GM19467 (cell line): Measurements from ENCODE around the gene GALNT17.
"Not testable (repeated sequence)": the region's sequence is repeated elsewhere in the genome, so short reads cannot be mapped to it uniquely, and the experiment has no call there.

Source experiments
- ATAC-seq: cut with Tn5 transposase; IDR thresholded peaks from one replicate; pipeline ENCODE4 v1.9.1; 2021; ENCODE audit warnings: mild to moderate bottlenecking, moderate library complexity; ENCODE audit not compliant: unreplicated experiment

The GALNT17 gene

DNA sequence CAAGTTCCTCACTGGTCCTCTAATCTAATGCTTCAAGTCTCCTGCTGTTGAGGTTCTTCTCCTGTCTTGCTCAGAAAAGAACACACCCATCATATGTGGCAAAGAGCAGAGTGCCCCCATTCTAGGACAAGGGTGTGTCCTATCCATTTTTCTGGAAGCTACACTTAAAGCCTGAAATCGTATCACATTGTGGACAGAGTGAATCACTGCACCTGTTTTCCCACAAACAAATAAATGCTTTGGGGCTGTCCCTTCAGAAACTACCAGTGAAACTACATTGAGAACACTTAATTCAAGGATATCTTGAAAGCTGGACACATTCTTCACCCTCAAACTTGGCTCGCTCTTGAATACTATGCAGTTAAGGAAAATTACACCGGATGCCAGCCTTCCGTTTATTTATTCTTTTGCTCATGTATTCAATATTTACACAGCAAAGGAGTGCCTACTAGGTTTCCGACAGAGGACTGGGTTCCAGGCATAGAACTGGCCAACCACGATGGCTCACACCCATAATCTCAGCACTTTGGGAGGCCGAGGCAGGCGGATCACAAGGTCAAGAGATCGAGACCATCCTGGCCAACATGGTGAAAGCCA, 473.0 kb downstream of the GALNT17 start:
- ATAC-seq, result no peak

DNA sequence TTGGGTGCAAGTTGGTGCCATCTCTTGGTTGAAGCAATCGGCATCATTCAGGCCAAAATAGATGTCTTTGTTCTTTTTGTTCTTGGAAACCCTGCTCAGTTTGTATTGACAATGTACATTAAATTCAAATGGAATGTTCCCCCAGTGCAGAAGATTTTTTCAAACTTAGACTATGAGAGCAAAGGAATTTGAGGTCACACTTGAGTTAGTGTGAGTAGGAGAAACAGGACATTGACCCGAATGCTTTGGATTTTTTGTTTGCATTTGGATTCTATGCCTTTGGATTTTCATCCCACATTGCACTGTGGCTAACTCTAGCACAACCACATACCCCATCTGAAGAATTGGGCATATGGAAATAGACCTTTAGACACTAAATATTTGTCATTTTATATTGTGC, 480.0 kb downstream of the GALNT17 start:
- no peak for ATAC-seq

DNA sequence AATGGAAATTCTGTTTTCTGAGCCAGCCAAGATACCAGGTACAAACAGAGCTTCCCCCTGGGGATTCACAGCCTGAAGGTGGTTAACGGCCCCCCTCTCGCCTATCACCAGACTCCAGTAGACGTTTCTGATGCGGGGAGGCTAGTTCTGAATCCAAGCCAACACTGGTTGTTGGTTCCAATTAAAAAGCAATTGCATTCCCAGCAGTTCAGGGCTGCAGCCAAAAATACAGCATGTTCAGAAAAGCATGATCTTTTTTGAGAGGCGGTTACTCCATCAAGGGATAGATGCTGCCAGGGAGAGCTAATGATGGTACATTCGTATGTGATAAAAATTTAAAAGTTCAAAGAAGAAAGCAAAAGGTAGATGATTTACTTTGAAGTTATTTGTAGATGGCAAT, 481.0 kb downstream of the GALNT17 start:
- no peak for ATAC-seq

DNA sequence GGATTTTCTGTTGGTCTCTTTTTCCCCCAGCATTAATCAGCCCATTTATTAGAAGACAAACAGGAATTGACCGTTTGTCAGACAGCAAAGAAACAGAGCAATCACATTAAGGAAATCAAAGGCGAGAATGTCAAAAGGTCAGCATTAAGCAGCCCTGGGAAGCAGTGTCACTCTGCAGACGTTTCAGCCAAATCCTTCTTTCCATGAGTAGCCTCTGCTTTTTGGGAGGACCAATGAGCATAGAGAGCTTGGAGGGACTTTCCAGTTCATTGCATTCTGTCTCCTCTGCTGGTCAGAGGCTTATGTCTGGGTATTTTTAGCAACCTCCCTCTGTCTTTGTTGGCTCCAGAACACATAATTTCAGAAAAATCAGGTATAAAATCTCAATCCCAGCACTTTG, 481.4 kb downstream of the GALNT17 start:
- no peak for ATAC-seq

DNA sequence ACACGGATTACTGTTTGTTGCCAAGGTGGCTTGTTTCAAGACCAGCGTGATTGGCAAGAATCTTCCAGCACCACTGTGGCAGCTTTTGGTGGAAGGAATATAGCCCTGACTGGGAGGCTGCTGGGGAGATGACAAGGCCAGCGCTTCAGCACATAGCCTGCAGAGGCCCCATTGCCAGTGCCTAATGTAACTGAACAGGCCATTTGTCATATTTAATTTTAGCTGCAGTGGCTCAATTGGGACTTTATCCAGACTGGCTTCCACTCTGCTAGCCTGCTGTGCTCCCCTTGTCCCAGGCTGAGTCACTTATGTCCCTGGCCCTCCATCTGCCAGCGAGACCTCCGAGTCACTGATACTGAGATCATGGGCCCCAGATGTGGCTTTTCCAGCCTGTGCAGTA, 483.1 kb downstream of the GALNT17 start:
- ATAC-seq, result no peak

DNA sequence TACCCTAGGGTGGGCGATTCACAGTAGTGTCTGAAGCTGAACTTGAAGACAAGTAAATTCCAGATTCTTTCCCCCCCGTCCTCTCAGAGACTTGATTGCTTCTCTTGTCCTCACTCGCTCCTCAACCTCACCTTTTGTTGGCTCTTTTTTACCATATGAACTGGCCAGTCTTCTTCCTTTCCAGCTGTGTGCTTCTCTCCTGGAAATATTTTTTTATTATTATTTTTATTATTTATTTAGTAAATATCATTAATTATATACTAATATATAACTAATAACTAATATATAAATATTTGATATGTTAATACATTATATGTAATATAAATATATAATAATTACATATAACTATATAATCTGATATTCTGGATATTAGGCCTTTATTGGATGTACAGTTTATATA, 484.3 kb downstream of the GALNT17 start:
- ATAC-seq, result no peak

DNA sequence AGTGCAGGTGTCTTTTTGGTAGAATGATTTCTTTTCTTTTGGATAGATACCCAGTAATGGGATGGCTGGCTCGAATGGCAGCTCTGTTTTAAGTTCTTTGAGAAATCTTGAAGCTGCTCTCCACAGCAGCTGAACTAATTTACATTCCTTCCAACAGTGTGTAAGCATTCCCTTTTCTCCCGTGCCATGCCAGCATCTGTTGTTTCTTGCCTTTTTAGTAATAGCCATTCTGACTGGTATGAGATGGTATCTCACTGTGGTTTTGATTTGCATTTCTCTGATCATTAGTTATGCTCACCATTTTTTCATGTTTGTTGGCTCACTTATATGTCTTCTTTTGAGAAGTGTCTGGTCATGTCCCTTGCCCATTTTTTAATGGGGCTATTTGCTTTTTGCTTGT, 486.3 kb downstream of the GALNT17 start:
- ATAC-seq, result no peak

DNA sequence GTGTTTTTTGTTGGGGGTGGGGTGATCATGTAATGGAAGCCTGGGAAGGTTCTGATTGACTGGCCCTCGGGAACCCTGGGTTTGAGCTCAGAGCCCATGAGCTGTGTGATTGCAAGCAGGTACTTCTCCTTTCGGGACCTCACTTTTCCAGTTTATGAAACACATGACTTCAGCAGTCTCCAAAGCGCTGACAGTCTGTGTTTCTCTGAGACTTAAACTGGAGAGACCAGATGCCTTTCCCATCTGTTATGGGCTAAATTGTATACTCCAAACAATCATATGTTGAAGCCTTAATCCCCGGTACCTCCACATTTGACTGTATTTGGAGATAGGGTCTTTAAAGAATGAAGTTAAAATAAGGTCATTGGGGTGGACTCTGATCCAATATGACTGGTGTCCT, 493.6 kb downstream of the GALNT17 start:
- no peak for ATAC-seq

DNA sequence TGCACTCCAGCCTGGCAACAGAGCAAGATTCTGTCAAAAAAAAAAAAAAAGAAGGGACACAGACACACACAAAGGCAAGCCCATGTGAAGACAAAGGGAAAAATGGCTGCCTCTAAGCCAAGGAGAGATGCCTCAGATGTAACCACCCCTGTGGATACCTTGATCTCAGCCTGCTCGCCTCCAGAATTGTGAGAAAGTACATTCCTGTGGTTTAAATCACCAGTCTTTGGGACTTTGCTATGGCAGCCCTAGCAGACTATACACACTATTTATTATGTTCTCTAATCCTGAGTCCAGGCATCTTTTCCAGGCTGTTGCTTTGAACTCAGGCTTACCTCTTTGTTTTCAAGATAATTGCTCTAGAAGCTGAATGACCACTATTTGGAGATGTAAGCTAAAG, 494.3 kb downstream of the GALNT17 start:
- ATAC-seq, result no peak

DNA sequence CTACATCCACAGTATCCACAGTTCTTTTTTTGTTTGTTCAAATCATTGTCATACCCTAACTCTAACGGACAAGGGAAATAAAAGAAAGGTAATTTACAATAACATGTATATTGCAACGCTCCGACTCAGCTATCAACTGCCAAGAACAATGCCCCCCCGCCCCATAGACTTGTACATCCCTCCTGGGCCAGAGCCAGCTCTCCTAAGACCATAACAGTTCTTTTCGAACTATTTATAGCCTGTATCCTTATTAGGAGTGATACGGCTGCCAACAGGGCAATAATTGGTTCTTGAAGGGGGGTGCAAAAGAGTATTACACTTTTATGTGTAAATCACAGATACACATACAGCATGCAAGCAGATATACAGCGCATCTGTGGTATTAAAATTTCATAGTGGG, 495.7 kb downstream of the GALNT17 start:
- ATAC-seq, result no peak

DNA sequence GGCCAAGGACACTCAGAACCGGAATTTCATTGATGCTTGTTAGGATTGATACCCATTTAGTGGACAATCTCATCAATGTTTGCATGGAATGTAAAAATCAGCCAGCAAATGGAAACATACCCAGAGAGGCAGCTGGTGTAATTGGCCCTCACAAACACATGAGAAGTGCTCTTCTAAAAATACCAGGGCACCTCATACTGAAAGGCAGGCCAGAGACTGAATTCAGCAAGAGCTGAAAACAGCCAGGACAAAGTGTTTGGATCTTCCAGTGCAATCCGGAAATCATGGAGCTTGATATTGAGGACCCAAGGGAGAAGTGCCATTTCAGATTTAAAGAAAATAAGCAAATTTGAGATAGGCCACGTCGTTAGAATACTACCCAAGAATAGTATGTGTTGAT, 498.6 kb downstream of the GALNT17 start:
- no peak for ATAC-seq

DNA sequence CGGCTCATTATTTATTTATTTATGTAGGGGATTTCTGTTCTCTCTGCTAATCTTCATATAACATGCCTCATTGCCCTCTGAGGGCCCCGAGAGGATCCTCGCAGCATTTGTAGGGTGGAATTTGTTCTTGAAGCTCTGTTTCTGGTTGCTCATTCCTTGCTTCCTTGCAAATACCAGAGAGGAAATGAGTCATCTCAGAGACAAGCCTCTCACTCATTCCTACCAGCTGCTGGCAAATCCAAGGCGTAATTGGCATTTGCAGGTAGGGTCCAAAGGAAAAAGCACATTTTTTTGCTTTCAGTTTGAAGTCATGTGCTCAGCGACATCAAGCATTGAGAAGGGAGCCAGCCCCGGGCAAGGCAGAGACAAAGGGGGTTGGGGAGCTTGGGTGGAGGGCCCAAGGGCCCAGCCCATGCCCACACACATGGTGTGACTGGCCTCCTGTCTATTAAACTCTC, 501.6 kb downstream of the GALNT17 start:
- ATAC-seq, result no peak

DNA sequence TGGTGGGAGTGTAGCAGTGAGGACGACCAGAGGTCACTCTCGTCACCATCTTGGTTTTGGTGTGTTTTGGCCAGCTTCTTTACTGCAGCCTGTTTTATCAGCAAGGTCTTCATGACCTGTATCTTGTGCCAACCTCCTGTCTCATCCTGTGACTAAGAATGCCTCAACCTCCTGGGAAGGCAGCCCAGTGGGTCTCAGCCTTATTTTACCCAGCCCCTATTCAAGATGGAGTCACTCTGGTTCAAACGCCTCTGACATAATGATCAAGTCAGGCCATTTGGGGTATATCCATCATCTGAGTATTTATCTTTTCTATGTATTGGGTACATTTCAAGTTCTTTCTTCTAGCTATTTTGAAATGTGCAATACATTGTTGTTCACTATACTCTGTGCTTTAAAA, 503.9 kb downstream of the GALNT17 start:
- ATAC-seq, result not testable (repeated sequence)

DNA sequence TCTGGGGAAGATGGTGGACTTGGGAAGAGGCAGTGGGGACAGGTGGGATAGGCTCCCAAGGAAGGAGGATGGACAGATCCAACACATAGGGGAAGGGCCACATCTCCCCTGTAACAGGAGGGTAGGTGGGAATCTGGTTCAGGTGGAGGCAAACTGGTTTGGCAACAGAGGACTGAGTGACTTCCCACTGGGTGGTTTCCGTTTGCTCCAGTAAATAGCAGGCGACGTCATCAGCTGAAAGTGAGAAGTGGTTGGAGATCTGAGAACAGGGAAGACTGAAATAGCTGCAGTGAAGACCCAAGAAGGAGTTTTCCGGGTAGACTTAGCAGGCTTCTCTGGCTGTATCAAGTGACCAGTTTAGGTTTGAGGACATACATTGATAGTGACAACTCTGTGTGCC, 504.4 kb downstream of the GALNT17 start:
- ATAC-seq, result no peak

DNA sequence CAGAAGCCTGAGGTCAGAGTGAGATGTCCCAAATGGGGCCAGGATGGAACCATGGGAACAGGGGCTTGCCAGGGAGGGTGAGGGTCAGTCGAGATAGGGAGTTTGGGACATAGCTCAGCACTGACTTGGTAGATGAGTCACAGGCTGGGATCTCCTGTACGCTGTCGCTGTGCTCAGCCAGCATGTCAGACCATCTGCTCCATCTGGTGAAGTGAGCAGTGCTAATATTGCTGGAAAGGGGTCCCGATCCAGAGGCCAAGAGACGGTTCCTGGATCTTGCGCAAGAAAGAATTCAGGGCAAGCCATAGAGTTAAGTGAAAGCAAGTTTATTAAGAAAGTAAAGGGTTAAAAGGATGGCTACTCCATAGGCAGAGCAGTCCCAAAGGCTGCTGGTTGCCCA, 505.6 kb downstream of the GALNT17 start:
- ATAC-seq, result no peak

DNA sequence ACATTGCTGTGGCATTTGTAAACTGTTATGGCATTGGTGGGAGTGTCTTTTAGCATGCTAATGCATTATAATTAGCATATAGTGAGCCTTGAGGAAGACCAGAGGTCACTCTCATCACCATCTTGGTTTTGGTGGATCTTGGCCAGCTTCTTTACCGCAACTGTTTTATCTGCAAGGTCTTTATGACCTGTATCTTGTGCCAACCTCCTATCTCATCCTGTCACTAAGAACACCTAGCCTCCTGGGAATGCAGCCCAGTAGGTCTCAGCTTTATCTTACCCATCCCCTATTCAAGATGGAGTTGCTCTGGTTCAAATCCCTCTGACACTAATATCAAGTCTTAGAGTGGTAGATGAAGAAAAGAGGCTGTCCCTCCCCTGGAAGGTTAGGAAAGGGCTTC, 506.2 kb downstream of the GALNT17 start:
- ATAC-seq, result no peak

DNA sequence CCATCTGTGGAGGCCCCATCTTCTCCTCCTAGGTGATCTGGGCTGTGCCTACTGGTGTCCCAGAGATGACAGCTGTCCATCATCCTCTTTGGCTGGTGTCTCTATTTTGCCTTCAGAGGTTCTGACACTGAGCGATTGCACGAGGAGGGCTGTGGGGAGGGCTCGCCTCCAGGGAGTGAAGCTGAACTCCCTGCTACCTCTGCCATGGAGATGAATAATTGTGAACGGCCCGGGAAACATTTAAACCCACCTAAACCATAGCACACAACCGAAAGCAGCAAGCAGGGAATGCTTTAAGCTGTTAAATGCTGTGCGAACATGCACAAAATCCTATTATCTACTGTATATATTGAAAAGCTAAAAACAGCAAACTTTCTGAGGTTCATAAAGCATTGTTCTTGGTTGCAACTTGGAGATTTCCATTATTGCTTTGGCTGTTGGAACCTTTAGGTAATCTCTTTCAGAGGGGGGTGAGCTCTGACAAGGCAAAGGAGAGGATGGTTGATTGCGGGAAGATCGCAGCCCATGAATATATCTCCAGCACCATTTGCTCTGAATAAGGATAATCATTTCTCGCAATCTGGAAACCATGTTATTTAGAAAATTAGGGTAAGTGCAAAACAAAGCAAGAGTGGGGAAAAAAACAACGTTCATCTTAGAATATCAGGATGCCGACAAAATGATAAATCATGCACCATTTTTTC, 507.6 kb downstream of the GALNT17 start:
- ATAC-seq, result no peak

DNA sequence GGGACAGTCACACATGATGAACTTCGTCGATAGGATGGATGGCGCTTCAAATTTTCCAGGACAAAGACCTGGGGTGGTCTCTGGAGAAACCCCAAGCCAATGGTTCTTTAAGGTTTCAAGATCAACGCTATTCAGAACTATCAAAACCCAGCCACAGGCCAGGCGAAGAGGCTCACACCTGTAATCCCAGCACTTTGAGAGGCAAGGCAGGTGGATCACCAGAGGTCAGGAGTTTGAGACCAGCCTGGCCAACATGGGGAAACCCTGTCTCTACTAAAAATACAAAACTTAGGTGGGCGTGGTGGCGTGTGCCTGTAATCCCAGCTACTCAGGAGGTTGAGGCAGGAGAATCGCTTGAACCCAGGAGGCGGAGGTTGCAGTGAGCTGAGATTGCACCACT, 511.1 kb downstream of the GALNT17 start:
- not testable (repeated sequence) for ATAC-seq

DNA sequence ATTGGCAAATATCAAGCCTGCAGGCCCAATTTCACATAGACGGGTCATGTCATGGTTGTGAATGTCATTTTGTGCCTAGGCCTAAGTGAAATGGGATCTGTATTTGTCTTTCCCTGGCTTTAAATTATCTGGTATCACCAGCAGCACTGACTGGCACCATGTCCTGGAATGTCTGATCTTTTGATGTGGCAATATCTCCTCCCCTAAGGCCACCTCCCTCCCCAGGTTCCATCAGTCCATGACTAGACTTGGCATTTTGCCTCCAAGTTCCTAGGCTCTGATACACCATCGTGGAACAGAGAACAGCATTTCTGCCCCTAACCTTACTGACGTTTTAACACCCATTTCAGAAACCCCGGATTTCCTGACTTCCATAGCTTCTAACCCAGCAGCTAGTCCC, 513.9 kb downstream of the GALNT17 start:
- no peak for ATAC-seq

DNA sequence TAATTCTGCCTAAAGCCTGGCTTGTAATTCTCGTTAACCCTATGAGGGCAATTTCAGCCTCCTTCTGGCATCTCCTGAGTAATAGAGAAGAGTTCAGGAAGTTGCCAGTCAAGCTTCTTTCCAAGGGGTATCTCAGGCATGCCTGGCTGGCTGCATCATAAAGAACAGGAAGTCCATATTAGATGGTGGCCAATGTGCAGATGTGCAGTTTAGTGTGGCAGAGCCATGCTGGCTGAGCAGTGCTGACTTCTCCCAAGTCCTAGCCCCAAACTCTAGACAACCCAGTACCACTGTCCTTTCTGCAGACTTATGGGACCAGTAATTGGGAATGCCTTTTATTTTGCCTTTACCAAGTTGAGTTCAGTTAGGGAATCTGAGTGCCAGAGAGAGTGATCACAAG, 517.9 kb downstream of the GALNT17 start:
- no peak for ATAC-seq

DNA sequence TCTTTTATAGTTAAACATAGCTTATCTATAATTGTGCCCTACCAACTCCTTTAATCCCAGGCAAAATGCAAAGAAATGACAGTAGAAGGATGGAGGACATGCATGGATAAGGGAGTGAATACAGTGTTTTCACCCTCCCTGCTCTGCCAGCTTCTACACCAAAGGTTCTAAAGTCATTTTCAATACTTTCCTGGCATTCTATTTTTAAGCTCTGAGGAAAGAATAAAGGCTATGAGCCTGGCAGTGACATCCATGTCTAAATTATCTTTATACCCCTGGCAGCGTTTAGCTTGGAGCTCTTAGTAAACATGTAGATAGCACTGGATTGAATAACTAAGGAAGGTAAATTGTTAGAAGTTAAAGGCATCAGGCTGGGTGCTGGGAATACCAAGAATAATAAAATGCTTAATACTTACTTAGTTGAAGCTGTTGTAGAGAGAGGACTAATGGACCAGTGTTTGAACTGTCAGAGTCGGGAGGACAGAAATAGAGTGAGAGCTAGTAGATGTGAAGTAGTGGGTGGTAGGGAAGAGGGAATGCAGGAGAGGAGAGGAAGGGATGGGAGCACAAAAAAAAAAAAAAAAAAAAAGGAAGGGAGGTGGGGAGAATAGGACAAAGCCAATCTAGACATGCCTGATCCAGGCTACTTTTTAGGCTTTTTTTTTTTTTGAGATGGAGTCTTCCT, 518.9 kb downstream of the GALNT17 start:
- ATAC-seq, result no peak

DNA sequence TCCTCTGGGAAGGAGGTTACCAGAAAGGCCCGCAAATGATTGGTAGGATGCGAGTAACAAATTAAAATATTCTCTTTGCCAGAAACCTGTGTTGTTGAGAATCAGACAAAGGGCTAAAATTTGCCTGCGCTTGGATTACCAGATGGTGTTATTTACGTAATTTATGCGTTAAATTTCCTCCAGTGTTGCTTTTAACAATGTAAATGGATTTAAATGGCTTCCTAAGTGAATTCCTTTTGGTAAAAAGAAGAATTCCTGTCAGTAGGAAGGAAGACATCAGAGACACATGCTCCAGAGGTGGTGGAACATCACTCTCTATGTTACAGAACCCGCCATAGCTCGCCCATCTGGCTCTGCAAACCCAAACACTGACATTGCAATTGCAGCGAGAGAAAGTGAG, 520.6 kb downstream of the GALNT17 start:
- ATAC-seq, result no peak
